HL-60 (cell line): ENCODE data around the gene XPNPEP1.

ENCODE experiments used
- DNase-seq, 2 experiments: peaks; one replicate each; pipeline ENCODE4 v3.0.0-alpha.2; 2010 to 2020; ENCODE audit warnings: low read depth in 1 of 2, low spot score in 1 of 2
- H3K27ac ChIP-seq: fragments of 250-450 bp; sonication (Bioruptor Pico); replicated peaks from 2 replicates; pipeline ENCODE4 v1.5.1; 2020; ENCODE audit warnings: mild to moderate bottlenecking, moderate library complexity
- H3K27me3 ChIP-seq: fragments of 250-450 bp; sonication (Bioruptor Pico); 2 replicates; pipeline ENCODE4 v1.5.1; 2021; ENCODE audit warnings: mild to moderate bottlenecking, moderate library complexity; ENCODE audit not compliant: insufficient read depth, poor library complexity, severe bottlenecking
- H3K4me3 ChIP-seq: replicated peaks from 2 replicates; pipeline ENCODE4 v1.5.1; 2011; ENCODE audit warnings: mild to moderate bottlenecking, control low read depth, low read length; ENCODE audit not compliant: insufficient read depth
- CTCF ChIP-seq: IDR thresholded peaks from one replicate; pipeline ENCODE4 v1.5.1; 2011; ENCODE audit warnings: low read length, control low read depth, inconsistent platforms; ENCODE audit not compliant: insufficient read depth
- GABPA ChIP-seq: IDR thresholded peaks from 2 replicates; pipeline ENCODE4 v1.6.1; 2012; ENCODE audit warnings: low read depth
- POLR2AphosphoS5 ChIP-seq: IDR thresholded peaks from 2 replicates; pipeline ENCODE4 v1.6.1; 2012; ENCODE audit warnings: low read depth
- REST ChIP-seq: IDR thresholded peaks from 2 replicates; pipeline ENCODE4 v1.6.1; 2012; ENCODE audit warnings: low read depth; ENCODE audit not compliant: insufficient replicate concordance
- SPI1 ChIP-seq: IDR thresholded peaks from 2 replicates; pipeline ENCODE4 v1.6.1; 2012; ENCODE audit warnings: low read depth, mild to moderate bottlenecking, borderline replicate concordance

The XPNPEP1 gene

GRCh38 chr10:109968953-109969759 lies 45.8 kb upstream of the XPNPEP1 start:
- H3K27me3 ChIP-seq = no peaks in the 10 kb centered on the region
- no peak overlapping the region for H3K27ac ChIP-seq
- no peak for DNase-seq
- H3K4me3 ChIP-seq = no peak overlapping the region
- TF ChIP-seq POLR2AphosphoS5 = no peak
- no peak for TF ChIP-seq GABPA
- TF ChIP-seq SPI1 = no peak
- TF ChIP-seq REST = no peak

GRCh38 chr10:109967739-109968088 lies 44.4 kb upstream of the XPNPEP1 start:
- no peak overlapping the region for H3K27ac ChIP-seq
- H3K27me3 ChIP-seq = no peaks in the 10 kb centered on the region
- no peak for DNase-seq
- no peak overlapping the region for H3K4me3 ChIP-seq
- TF ChIP-seq SPI1 (no peak), CTCF (no peak), POLR2AphosphoS5 (no peak), GABPA (no peak), REST (no peak)

- no peak for TF ChIP-seq CTCF
- no peak for TF ChIP-seq GABPA
- no peak for TF ChIP-seq REST
- no peak for TF ChIP-seq POLR2AphosphoS5
- TF ChIP-seq SPI1 = no peak
- no peak overlapping the region for H3K4me3 ChIP-seq
- H3K27ac ChIP-seq = no peak overlapping the region
- no peaks in the 10 kb centered on the region for H3K27me3 ChIP-seq
- no peak for DNase-seq
Measured at GRCh38 chr10:109966961-109967738, 43.8 kb upstream of the XPNPEP1 start.
